GM11168 (cell line): ENCODE results near the gene OASL.

Source experiments
- in situ Hi-C: fragments of 300-500 bp; cut with MboI; formaldehyde crosslinking; loops from one replicate; pipeline ENCODE4 v1.12.0; 2022; ENCODE audit warnings: low sequenced_read_pairs; ENCODE audit not compliant: unreplicated experiment

OASL gene

GRCh38 chr12:120993496-120993895, 45.5 kb downstream of the OASL start:
- in situ Hi-C loops, result no loop called here

DNA sequence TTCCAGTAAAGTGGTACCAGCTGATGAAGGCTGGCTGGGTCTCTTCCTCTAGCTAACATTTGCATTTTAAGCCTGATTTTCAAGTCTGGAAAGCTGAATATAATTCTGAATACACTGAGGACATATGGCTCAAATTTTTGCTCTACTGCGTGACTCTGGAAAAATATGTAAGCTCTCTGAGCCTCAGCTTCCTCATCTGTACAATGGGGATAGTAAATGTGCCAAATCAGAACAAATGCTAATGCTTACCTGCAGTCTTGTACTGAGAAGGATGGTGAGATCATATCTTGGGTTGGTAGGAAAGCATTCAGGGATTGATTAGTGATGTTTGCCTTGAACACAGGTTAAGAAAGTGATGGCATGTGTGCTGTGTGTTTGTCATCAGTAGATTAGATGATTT, 46.1 kb downstream of the OASL start:
- in situ Hi-C loops, result no loop called here

DNA sequence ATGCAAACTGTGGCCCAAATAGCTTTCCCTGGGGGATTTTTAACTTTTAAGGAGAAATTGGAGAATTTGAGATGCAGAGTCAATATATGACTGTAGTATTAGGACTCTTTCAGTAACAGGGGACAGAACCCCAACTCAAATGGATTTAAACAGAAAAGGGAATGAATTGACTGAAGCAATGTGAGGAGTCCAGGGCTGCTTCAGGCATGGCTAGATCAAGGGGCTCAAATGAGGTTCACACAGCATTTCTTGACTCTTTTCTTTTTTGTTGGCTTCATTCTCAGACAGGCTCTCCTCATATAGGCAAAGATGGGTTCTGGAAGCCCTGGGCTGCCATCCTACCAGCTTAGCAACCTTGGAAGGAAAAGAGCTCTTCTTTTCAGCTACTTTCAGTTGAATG, 47.1 kb downstream of the OASL start:
- in situ Hi-C loops, result no loop called here

DNA sequence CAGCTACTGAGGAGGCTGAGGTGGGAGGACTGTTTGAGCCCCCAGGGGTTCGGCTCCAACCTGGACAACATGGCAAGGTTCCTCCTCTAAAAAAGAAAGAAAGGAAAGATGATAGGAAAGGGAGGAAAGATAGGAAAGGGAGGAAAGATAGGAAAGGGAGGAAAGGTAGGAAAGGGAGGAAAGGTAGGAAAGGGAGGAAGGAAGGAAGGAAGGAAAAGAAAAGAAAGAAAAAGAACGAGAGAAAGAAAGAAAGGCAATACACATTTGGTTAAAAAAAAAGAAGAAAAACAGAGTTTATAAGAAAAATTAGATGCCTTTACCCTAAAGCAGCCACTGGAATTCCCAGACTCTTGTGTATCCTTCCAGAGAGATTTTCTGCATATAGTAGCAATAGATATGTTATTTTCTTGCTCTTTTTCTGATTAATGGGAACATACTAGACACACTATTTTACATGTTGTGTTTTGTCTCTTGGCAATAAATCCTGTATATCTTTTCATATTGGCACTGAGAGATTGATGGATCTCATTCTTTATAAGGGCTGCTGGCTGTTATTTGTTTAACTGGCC, 48.5 kb downstream of the OASL start:
- in situ Hi-C loops, result no loop called here

DNA sequence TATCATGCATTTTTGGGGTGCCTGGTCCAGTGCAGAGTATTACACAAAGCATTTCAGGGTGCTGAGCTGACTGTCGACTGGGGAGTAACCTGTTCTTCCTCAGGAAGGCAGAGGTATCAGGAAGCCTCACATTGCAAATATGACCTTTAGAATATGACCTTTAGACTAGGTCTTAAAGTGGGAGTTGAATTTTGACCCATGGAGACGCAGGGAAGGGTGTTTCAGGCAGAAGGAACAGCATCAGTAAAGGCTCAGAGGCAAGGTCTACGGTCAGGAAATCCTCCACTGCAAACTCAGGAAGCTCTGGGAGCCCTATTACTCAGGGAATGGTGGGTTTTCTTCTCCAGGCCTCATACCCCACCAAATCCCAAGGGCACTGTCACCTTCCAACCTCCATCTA, 49.4 kb downstream of the OASL start:
- in situ Hi-C loops, result no loop called here

- in situ Hi-C loops, result no loop called here
Measured at GRCh38 chr12:120988658-120989057, 50.4 kb downstream of the OASL start.

- in situ Hi-C loops, result no loop called here
Measured at GRCh38 chr12:120988234-120988633, 50.8 kb downstream of the OASL start.

DNA sequence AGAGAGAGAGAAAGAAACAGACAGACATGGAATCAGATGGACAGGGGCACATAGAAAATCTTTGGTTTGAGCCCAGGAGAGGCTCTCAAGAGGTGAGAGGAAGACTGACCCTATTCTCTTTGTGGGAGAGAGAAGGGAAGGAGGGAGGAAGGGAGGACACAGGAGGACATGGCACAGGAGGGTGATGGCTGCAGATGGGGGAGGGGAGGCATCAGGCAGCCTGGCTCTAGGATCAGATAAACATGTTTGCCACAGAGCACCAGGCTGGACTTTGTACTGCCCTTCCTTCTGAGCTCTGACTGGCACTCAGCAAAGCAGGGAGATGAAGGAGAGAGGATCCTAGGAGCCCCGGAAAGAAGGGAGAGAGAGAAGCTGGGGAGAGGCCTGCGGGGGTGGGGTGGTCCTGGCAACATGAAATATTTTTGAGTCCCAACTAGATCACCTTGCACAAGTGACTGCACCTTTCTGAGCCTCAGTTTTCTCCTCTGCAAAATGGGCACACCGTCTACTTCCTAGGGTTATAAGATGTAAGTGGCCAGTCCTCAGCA, 54.6 kb downstream of the OASL start:
- in situ Hi-C loops, result no loop called here

GRCh38 chr12:120983759-120984158, 55.3 kb downstream of the OASL start:
- in situ Hi-C loops, result no loop called here

GRCh38 chr12:120982659-120983058, 56.4 kb downstream of the OASL start:
- in situ Hi-C loops, result no loop called here

GRCh38 chr12:120981407-120981941, 57.6 kb downstream of the OASL start:
- in situ Hi-C loops, result no loop called here

DNA sequence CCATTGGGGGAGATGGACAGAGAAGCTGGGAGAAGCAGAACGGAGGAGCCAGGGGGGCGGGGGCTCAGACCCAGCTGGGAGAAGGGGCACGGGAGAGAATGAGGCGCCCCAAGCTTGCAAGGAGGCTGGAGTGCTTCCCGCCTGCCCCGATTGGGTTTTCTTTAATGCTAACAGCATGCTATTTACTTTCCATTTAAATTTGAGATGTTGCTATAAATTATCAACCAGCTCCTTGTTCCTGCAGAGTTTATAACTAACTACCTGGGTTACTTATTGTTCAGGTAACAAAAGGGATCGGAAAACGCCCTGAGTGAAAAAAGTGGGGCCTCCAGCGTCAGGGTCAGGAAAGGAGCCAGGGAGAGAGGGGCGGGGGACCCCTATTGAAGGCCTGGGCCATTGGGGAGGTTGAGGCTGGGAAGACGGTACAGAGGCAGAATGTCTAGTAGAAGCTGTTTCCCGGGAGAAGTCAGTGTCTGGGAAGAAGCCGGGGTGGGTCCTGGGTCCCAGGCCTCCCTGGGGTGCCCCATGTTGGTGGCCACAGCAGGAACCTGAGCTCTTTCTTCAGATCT, 58.2 kb downstream of the OASL start:
- in situ Hi-C loops, result no loop called here

GRCh38 chr12:120979862-120980696, 59.0 kb downstream of the OASL start:
- in situ Hi-C loops, result no loop called here

DNA sequence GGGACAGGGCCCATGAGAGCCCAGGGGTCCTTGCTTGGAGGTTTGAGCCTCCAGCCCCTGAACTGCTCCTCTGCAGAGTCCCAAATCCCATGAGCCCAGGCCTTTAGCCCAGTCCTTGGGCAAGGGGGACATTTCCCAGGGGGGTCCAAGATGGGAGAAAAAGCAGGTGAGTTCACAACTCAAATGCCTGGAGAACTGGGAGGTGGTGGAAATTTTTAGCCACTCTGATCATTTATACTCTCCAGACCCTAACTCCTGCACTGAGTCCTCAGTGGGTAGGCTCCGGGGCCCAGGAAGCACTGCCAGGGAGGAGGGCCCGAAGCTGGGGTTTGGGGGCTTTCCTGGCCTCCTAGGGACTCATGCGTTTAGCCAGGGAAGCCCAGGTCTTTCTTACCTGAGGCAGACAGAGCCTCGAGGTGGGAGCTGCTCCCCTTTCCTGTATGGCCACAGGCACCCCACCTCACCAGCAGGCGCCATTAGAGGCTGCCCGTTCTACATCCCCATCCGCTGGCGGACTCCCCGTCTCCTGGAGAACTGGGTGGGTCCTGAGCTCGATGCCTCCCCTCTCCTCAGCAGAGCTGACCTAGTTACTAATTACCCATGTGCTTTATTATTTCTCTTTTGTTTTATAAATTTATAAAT, 59.7 kb downstream of the OASL start:
- in situ Hi-C loops, result no loop called here

- in situ Hi-C loops, result no loop called here
Measured at GRCh38 chr12:120978296-120979219, 60.5 kb downstream of the OASL start, which contains the start of gene HNF1A. HNF1A (plus strand) TSS chr12:120978543; CDS start chr12:120978769, 226 bp downstream.

- in situ Hi-C loops, result no loop called here
Measured at GRCh38 chr12:120977531-120978295, 61.3 kb downstream of the OASL start.

- in situ Hi-C loops, result no loop called here
Measured at GRCh38 chr12:120972870-120973543, 66.0 kb downstream of the OASL start.
